ENCODE data around the gene CLIP4. TPM values are rescaled to one million over a fixed set of nuclear protein-coding genes. Genes with fewer than 3 reads are reported as not detected.

CLIP4 gene
- total and polyA plus RNA-seq, 10 of the 15 experiments (the other 5 are each of a cell fraction or from before 2014, with no cell fraction given): 5.5 to 34.9 (median 16.8) TPM

- FAIRE-seq (no peak), ATAC-seq (no peak), DNase-seq (ENCODE audit: low read depth, low spot score) (no peak)
- Histone ChIP-seq H3K27ac (ENCODE audit: control insufficient read depth, insufficient read depth) (no peak overlapping the region), H3K27me3 (replicated peaks in 1 of 2; ENCODE audit: control insufficient read depth in 2 of 2, insufficient read depth in 2 of 2, low read length in 1 of 2) (no peaks in the 10 kb centered on the region), H3K4me1 (ENCODE audit: control insufficient read depth, insufficient read depth, low read length) (no peaks in the 10 kb centered on the region; the same call in 1 of the 2 replicates), H3K36me3 (ENCODE audit: control insufficient read depth in 2 of 2, insufficient read depth in 2 of 2, low read length in 1 of 2) (no peaks in the 10 kb centered on the region; a peak in 1 of 4 replicates), H3K4me3 (no peak overlapping the region), H3K9ac (ENCODE audit: control insufficient read depth, insufficient read depth, low read length) (no peak overlapping the region), H3K4me2 (ENCODE audit: control insufficient read depth, insufficient read depth) (no peak overlapping the region), H2AFZ (ENCODE audit: control insufficient read depth, low read depth, low read length) (no peak overlapping the region), H3K9me3 (replicated peaks; ENCODE audit: control insufficient read depth, insufficient read depth, low read length) (no peaks in the 10 kb centered on the region), H4K20me1 (ENCODE audit: control insufficient read depth, insufficient read depth) (no peaks in the 10 kb centered on the region), H3K79me2 (ENCODE audit: control insufficient read depth, insufficient read depth, low read length) (no peaks in the 10 kb centered on the region)
- in situ Hi-C loops (cut with MboI) (no loop called here), intact Hi-C loops (cut with micrococcal nuclease; ENCODE audit: unreplicated experiment) (no loop called here)
- 83% methylated on average over 3 of the region's 3 CpGs for WGBS (ENCODE audit: insufficient coverage, insufficient replicate concordance, low lambda C conversion rate, missing lambda C conversion rate)
- POLR2A ChIA-PET: no interaction called here
- RAD21 ChIA-PET (ENCODE audit: unreplicated experiment): interaction anchor here (0.9 to 1.5 kb wide), 2 partner anchors 9 to 276 kb away, joined by 3 read pairs; no protein-coding TSS in a partner anchor
- SMC1A ChIA-PET (ENCODE audit: uncharacterized antibody, unreplicated experiment): interaction anchor here (0.6 kb wide), 1 partner anchor 8 kb away, joined by 3 read pairs; no protein-coding TSS in a partner anchor
- CTCF ChIA-PET: no interaction called here
- no TSS peak for BruUV-seq (replicated peaks)
- no peak for TF ChIP-seq NR2C1 (IDR thresholded peaks at IDR 0.05)
- TF ChIP-seq ZNF24 (IDR thresholded peaks at IDR 0.05): no peak
- TF ChIP-seq SUPT20H (IDR thresholded peaks at IDR 0.05; ENCODE audit: borderline replicate concordance, control insufficient read depth, low read depth, low read length): no peak
- no peak for TF ChIP-seq HDAC2 (IDR thresholded peaks at IDR 0.05)
- TF ChIP-seq NRF1 (conservative IDR thresholded peaks at IDR 0.05; ENCODE audit: low read depth, low read length): no peak
- no peak for TF ChIP-seq NFXL1 (IDR thresholded peaks at IDR 0.05; ENCODE audit: borderline replicate concordance)
- no peak for TF ChIP-seq PML (IDR thresholded peaks at IDR 0.05; ENCODE audit: low read length)
Observed at GRCh38 chr2:29192526-29192925, 77.3 kb downstream of the CLIP4 start.

GRCh38 chr2:29193111-29193510 is 77.9 kb downstream of the CLIP4 start:
- H3K9me3 ChIP-seq (replicated peaks; ENCODE audit: control insufficient read depth, insufficient read depth, low read length): no peaks in the 10 kb centered on the region
- ChIA-PET RAD21 (ENCODE audit: unreplicated experiment) (interaction anchor here (0.9 to 1.5 kb wide), 2 partner anchors 9 to 276 kb away, joined by 3 read pairs; no protein-coding TSS in a partner anchor), CTCF (no interaction called here), SMC1A (ENCODE audit: uncharacterized antibody, unreplicated experiment) (interaction anchor here (0.6 to 0.9 kb wide), 2 partner anchors 9 to 283 kb away, joined by 3 read pairs; no protein-coding TSS in a partner anchor), POLR2A (no interaction called here)
- no peaks in the 10 kb centered on the region; the same call in 1 of the 2 replicates for H3K4me1 ChIP-seq (ENCODE audit: control insufficient read depth, insufficient read depth, low read length)
- H3K79me2 ChIP-seq (ENCODE audit: control insufficient read depth, insufficient read depth, low read length): no peaks in the 10 kb centered on the region
- in situ Hi-C loops (cut with MboI): no loop called here
- DNase-seq (ENCODE audit: low read depth, low spot score): no peak
- FAIRE-seq: no peak
- TF ChIP-seq PBX3 (IDR thresholded peaks at IDR 0.05; ENCODE audit: insufficient replicate concordance, low read depth, low read length) (no peak), SKIL (IDR thresholded peaks at IDR 0.05; ENCODE audit: low read depth, poor library complexity, severe bottlenecking) (no peak), BCL11A (IDR thresholded peaks at IDR 0.05; ENCODE audit: low read depth, low read length) (no peak), RELA (IDR thresholded peaks at IDR 0.05; ENCODE audit: borderline replicate concordance, partially characterized antibody) (no peak), POU2F2 (IDR thresholded peaks at IDR 0.05; ENCODE audit: borderline replicate concordance, low read depth, low read length) (no peak), IRF4 (IDR thresholded peaks at IDR 0.05; ENCODE audit: low read depth, low read length) (no peak), HDAC6 (IDR thresholded peaks at IDR 0.05; ENCODE audit: unreplicated experiment) (no peak)
- H3K27me3 ChIP-seq (replicated peaks in 1 of 2; ENCODE audit: control insufficient read depth in 2 of 2, insufficient read depth in 2 of 2, low read length in 1 of 2): no peaks in the 10 kb centered on the region
- no peak overlapping the region for H3K27ac ChIP-seq (ENCODE audit: control insufficient read depth, insufficient read depth)
- intact Hi-C loops (cut with micrococcal nuclease; ENCODE audit: unreplicated experiment): no loop called here
- no TSS peak for BruUV-seq (replicated peaks)
- H3K4me3 ChIP-seq: no peak overlapping the region
- H3K4me2 ChIP-seq (ENCODE audit: control insufficient read depth, insufficient read depth): no peak overlapping the region
- no peak overlapping the region for H3K9ac ChIP-seq (ENCODE audit: control insufficient read depth, insufficient read depth, low read length)
- no peak overlapping the region for H2AFZ ChIP-seq (ENCODE audit: control insufficient read depth, low read depth, low read length)
- WGBS (ENCODE audit: insufficient coverage, insufficient replicate concordance, low lambda C conversion rate, missing lambda C conversion rate): 89% methylated on average over 12 of the region's 12 CpGs
- no peaks in the 10 kb centered on the region; a peak in 1 of 4 replicates for H3K36me3 ChIP-seq (ENCODE audit: control insufficient read depth in 2 of 2, insufficient read depth in 2 of 2, low read length in 1 of 2)
- no peak for ATAC-seq
- H4K20me1 ChIP-seq (ENCODE audit: control insufficient read depth, insufficient read depth): no peaks in the 10 kb centered on the region

Measured in GM12878 (cell line).